GM18526 (cell line): ENCODE results near the gene MCTP2.

Source experiments
- POLR2A ChIP-seq: IDR thresholded peaks from 3 replicates; pipeline ENCODE4 v1.6.1; 2011; ENCODE audit not compliant: insufficient read length; ENCODE audit errors: extremely low read depth

The MCTP2 gene

DNA sequence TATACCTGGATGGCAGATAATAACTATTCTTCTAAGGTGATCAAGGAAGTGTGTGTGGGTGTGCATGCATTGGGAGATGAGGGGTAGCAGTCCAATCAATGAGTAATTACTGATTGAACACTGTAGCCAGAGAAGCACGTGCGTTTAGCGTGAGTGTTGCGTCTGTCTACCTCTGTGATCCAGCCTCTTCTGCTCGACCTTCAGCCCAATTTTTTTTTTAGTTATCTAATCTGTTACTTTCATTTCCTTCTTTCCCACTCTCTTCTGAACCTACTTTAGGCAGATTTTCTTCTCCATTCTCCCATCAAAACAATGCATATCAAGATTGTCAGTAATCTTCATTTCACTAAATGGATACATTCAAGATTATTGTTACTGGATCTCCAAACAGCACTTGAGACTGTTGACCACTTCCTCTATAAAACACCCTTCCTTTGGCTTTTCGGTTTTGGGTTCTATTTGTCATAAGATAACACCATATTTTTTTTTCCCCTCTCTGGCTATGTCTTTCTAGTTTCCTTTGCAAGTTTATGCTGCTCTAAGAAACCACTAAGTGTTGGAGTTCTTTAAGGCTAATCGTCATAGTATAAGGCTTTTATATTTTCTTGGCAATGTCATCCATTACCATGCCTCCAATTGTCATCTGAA is 41.0 kb downstream of the MCTP2 start:
- TF ChIP-seq POLR2A, result no peak

DNA sequence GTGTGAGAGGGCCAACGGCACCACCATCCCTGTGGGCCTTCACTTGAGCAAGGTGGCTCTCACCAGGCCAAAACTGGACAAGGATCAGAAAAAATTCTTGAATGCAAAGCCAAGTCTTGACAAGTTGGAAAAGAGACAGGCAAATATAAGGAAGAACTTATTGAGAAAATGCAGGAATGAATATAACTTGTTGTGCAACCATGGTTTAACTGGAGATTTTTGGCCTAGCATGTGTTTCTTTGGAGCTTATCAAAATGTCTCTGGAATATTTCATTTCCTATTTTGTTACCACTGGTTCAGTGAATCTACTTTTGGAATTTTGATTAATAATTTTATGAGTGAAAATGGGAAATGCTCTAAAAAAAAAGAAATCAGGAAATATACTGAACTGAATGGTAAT is 42.5 kb downstream of the MCTP2 start:
- TF ChIP-seq POLR2A, result no peak

DNA sequence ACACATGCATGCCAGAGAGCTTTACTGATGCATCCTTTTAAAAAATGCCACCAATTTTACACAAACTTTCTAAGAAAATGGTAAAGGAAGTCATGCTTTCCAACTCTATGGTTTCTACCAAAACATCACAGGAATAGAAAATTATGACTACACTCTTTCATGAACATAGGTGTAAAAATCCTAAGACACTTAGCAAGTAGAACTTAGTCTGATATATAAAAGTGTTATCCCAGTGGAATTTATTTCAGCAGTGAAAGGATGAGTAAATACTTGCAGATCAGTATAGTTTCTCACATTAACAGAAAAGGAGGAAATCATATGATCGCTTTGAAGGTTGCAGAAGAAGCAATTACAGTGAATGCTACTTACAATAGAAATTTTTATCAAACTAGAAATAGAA is 43.4 kb downstream of the MCTP2 start:
- TF ChIP-seq POLR2A, result no peak

DNA sequence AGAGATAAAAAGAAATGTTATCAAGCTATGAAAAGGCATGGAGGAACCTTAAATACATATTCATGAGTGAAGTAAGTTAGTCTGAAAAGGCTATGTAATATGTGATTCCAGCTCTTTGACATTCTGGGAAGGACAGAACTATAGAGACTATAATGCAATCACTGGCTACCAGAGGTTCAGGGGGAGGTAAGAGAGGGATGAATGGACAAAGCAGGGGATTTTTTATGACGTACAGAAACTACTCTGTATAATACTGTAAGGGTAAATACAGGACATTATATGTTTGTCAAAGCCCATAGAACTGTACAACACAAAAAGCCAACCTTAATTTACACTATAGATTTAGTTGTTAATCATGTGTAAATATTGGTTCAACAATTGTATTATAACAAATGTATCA is 46.1 kb downstream of the MCTP2 start:
- TF ChIP-seq POLR2A, result no peak

DNA sequence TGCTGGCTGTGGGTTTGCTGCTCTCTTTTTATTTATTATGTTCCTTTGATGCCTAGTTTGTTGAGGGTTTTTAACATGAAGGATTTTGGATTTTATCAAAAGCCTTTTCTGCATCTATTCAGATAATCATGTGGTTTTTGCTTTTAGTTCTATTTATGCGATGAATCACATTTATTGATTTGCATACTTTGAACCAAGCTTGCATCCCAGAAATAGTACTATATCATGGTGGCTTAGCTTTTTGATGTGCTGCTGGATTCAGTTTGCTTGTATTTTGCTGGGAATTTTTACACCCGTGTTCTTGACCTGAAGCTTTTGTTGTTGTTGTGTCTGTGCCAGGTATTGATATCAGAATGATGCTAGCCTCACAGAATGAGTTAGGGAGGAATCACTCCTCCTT is 48.4 kb downstream of the MCTP2 start:
- no peak for TF ChIP-seq POLR2A

DNA sequence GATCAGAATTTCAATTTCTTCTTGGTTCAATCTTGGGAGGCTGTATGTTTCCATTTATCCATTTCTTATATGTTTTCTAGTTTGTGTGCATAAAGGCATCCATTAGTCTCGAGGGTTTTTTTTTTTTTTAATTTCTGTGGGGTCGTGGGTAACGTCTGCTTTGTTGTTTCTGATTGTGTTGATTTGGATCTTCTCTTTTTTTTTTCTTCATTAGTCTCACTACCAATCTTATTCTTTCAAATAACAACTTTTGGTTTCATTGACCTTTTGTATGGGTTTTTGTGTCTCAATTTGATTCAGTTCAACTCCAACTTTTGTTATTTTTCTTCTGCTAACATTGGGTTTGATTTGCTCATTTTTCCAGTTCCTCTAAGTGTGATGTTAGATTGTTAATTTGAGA is 48.9 kb downstream of the MCTP2 start:
- TF ChIP-seq POLR2A, result no peak

DNA sequence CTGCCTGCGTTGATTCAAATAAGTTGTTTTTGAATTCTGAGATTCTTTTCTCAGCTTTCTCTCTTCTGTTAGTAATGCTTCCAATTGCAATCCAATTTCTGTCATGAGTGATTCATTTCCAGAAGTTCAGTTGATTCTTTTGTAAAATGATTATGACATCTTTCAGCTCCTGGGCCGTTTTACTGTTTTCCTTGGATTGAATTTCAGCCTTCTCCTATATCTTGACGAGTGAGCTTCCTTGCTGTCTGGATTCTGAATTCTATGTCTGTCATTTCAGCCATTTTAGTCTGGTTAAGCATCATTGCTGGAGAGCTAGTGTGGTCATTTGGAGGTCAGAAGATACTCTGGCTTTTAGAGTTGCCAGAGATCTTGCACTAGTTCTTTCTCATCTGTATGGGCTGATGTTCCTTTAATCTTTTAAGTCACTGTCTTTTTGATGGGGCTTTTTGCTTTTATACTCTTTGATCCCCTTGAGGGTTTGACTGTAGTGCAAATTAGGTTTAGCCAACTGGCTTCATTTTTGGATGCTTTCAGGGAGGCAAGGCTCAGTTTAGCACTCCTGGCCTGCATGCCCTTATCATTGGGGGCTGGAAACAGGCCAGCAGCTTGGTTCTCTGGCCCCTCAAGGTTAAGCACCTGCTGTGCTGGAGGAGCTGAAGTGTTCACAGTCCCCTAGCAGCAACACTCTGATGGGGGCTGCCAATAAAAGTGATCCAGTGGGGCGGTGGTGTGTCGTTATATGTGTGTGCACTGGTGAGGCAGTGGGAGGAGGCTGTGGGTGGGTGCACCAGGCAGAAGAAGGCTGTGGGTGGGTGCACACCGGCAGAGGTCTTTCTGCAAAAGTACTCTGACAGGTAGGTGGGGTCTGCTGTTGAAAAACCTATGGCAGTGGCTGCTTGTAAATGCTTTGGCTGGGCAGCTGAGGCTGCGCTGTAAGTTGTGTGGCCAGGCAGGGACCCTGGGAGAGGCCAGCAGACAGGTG is 51.2 kb downstream of the MCTP2 start:
- no peak for TF ChIP-seq POLR2A

DNA sequence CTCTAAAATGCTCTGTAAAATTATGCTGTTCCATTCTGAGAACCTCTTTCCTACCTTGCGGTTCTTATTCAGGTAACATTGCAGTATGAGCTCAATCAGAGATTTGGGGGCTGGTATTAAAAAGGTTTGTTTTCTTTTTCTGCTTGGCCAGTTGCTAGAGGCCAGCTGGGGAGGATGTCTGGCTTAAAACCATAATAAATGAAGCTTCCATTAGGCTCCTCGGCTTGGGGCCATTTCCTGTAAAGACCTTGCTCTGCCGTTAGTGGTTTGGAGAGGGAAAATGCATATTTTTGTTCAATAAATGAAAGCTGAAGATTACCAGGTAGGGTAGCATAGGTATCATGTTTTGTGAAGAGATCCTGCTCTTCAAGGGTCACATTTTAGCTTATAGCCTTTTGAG is 55.2 kb downstream of the MCTP2 start:
- TF ChIP-seq POLR2A, result no peak

DNA sequence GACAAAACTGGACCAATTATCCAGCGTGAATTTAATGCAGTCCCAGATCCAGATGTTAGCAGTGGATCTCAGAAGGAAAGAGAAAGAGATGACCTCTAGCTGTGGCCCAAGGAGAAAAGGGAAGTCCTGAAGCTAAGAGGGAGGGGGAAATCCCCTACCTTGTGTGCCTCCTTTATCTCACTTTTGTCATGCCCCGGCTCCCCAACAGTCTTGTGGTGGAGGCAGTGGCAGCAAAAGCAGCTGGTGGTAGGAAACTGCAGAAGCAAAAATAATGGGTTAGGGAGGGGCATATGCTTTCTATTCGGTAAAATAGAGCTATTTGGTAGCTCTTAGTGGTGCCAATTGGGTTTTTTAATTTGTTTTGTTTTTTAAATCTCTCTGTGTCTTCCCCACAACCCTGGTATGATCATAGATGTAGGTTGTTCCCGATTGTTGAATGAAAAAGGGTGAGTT is 56.5 kb downstream of the MCTP2 start:
- peak; percentile 16 for TF ChIP-seq POLR2A

DNA sequence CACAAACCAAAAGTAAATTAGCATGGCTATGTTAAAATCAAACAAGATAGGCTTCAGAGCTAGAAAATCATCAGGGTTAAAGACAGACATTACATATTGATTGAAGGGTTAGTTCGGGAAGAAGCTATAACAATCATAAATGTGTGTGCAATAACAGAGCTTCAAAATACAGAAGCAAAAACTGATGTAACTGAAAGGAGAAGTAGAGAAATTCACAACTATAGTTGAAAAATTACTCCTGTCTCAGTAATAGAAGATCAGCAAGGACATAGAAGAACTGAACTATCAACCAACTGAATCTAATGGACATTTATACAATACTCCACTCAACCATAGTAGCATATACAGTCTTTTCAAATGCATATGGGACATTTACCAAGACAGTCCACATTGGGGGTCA is 59.4 kb downstream of the MCTP2 start:
- no peak for TF ChIP-seq POLR2A

DNA sequence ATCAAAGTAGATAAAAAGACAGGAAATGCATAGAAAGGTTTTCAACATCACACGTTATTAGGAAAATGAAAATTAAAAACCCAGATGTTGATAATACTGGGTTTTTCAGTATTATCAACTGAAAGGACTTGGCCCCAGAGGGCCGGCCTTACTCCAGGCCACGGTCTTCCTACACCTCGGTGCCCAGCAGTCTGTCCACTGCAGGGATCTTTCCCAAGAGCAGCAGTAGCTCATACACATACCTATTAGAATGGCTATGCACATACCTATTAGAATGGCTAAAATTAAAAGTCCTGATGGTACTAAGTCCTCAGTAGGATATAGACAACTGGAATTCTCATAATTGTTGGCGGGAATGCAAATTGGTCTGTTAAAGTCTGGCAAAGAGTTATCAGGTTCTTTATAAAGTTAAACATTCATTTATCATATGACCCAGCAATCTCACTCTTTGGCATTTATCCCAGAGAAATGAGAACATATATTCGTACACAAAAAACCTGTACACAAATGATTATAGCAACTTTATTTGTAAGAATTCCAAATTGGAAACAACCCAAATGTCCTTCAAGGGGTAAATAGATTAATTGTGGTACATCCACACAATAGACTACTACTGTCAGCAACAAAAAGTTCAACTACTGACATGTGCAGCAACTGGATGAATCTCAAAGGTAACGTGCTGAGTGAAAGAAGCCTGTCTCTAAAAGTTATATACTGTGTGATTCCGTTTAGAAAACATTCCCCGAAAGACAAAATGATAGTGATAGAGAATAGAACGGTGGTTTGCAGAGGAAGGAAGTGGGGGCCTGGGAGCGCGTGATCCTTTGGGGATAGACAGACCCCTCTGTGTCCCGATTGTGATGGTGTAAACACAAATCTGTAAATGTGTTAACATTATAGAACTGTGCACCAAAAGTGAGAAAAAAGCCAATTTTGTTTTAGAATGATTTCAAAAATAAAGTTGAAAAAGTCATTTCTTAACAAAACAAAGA is 62.3 kb downstream of the MCTP2 start:
- TF ChIP-seq POLR2A, result no peak

DNA sequence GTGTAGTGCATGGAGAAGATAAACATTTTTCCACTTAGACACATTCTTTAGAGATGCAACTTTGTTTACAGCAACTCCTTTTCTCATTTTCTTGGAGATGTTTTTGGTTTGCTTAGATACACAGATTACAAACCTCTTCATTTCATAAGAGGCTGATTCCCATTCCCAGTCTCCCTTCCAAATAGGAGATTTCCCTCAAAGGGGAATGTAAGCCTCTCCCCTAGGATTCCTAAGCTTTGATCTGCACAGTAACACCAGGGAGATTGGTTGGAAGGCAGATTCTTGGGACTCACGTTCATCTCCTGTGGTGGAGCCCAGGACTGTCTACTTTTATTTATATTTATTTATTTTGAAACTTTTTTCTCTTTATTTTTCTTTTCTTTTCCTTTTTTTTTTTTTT is 63.2 kb downstream of the MCTP2 start:
- no peak for TF ChIP-seq POLR2A

DNA sequence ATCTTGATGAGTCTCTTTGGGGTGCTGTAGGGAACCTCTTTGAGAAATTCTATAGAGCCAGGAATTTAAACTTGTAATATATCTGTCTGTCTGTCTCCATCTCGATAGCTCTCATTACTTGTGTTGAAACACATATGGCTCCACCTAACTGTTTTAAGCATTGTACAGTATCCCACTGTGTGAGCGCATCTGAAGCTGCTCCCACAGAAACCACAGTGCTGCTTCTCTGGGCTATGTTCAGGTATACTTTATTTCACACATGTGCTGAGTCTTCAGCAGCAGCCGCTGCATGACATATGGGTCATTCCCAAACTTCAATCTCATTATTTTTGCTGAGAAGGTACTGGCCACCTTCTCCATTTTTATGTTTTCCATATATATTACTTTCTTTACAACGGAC is 63.9 kb downstream of the MCTP2 start:
- no peak for TF ChIP-seq POLR2A

DNA sequence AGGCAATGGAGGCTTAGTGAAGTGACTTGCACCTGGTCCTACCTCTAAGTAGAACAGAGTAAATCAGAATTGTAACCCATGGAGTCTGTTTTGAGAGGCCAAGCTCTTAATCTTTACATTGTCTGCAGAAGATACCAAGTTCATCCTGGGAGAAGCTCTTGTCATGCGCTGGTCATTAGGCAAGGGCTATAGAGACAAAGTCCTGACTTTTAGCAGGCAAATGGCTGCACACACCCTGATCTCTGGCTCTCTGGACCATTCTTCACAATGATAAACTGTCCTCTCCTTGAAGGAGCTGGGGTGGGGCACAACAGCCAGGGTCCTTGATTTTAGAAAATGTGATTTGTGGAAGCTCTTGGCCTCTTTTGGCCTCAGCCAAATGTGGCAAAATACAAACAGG is 65.4 kb downstream of the MCTP2 start:
- no peak for TF ChIP-seq POLR2A

DNA sequence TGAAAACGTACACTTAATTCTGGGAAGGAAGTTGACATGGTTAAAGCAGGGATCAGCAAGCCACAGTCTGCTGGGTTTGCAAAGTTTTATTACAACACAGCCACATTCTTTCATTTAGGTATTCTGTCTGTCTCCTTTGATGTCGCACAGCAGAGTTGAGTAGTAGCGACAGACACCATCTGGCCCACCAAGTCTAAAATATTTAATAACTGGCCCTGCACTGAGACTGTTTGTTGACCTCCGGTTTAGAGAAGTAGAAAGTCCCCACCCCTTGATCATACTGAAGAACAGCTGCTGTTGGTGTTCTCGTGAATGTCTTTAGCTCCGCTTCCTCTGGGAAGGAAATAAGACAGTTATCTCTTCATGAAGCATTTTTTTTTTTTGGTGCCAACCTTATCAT is 66.2 kb downstream of the MCTP2 start:
- no peak for TF ChIP-seq POLR2A
